ENCODE results near the gene MIER2. TPM values are rescaled to one million over a fixed set of nuclear protein-coding genes. Genes with fewer than 3 reads are reported as not detected.

The MIER2 gene
- polyA plus RNA-seq, 1 donor from 2014 or later = 16.0 TPM

GRCh38 chr19:281156-281853, 63.3 kb downstream of the MIER2 start:
- H3F3A ChIP-seq (ENCODE audit: insufficient read depth, low read length, poor library complexity, severe bottlenecking) = no peaks in the 10 kb centered on the region
- H4K20me1 ChIP-seq (ENCODE audit: insufficient read depth) = no peaks in the 10 kb centered on the region
- H3K4me3 ChIP-seq (ENCODE audit: low read length) = peak overlapping the region; percentile 13
- no peak overlapping the region for H3K27ac ChIP-seq (ENCODE audit: low read length)
- no peak overlapping the region for H2AFZ ChIP-seq (ENCODE audit: low read depth, low read length)
- TF ChIP-seq, protein P1, sequence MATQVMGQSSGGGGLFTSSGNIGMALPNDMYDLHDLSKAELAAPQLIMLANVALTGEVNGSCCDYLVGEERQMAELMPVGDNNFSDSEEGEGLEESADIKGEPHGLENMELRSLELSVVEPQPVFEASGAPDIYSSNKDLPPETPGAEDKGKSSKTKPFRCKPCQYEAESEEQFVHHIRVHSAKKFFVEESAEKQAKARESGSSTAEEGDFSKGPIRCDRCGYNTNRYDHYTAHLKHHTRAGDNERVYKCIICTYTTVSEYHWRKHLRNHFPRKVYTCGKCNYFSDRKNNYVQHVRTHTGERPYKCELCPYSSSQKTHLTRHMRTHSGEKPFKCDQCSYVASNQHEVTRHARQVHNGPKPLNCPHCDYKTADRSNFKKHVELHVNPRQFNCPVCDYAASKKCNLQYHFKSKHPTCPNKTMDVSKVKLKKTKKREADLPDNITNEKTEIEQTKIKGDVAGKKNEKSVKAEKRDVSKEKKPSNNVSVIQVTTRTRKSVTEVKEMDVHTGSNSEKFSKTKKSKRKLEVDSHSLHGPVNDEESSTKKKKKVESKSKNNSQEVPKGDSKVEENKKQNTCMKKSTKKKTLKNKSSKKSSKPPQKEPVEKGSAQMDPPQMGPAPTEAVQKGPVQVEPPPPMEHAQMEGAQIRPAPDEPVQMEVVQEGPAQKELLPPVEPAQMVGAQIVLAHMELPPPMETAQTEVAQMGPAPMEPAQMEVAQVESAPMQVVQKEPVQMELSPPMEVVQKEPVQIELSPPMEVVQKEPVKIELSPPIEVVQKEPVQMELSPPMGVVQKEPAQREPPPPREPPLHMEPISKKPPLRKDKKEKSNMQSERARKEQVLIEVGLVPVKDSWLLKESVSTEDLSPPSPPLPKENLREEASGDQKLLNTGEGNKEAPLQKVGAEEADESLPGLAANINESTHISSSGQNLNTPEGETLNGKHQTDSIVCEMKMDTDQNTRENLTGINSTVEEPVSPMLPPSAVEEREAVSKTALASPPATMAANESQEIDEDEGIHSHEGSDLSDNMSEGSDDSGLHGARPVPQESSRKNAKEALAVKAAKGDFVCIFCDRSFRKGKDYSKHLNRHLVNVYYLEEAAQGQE (IDR thresholded peaks at IDR 0.05; ENCODE audit: borderline replicate concordance) = no peak
- TF ChIP-seq, protein P2, sequence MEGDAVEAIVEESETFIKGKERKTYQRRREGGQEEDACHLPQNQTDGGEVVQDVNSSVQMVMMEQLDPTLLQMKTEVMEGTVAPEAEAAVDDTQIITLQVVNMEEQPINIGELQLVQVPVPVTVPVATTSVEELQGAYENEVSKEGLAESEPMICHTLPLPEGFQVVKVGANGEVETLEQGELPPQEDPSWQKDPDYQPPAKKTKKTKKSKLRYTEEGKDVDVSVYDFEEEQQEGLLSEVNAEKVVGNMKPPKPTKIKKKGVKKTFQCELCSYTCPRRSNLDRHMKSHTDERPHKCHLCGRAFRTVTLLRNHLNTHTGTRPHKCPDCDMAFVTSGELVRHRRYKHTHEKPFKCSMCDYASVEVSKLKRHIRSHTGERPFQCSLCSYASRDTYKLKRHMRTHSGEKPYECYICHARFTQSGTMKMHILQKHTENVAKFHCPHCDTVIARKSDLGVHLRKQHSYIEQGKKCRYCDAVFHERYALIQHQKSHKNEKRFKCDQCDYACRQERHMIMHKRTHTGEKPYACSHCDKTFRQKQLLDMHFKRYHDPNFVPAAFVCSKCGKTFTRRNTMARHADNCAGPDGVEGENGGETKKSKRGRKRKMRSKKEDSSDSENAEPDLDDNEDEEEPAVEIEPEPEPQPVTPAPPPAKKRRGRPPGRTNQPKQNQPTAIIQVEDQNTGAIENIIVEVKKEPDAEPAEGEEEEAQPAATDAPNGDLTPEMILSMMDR (IDR thresholded peaks at IDR 0.05; ENCODE audit: poor library complexity, severe bottlenecking) = no peak
- TF ChIP-seq RAD21 (conservative IDR thresholded peaks at IDR 0.05) (no peak), EZH2 (IDR thresholded peaks at IDR 0.05; ENCODE audit: borderline replicate concordance, insufficient read depth, low read length, poor library complexity, severe bottlenecking) (no peak), POLR2AphosphoS5 (IDR thresholded peaks at IDR 0.05) (no peak), TAF1 (IDR thresholded peaks at IDR 0.05; ENCODE audit: low read depth) (no peak), EP300 (conservative IDR thresholded peaks at IDR 0.05; ENCODE audit: poor library complexity, severe bottlenecking) (no peak), MXI1 (conservative IDR thresholded peaks at IDR 0.05; ENCODE audit: poor library complexity, severe bottlenecking) (no peak), SMC3 (conservative IDR thresholded peaks at IDR 0.05; ENCODE audit: poor library complexity) (no peak)
- no peaks in the 10 kb centered on the region for H3K9me2 ChIP-seq (ENCODE audit: insufficient read depth, low read length)
- H3K27me3 ChIP-seq (ENCODE audit: insufficient read depth, low read depth, low read length) = peaks cover 5% of the 10 kb centered on the region
- H3K36me3 ChIP-seq (ENCODE audit: insufficient read depth, low read length) = no peaks in the 10 kb centered on the region
- H3K9ac ChIP-seq (ENCODE audit: low read length) = no peak overlapping the region
- no peaks in the 10 kb centered on the region for H3K79me2 ChIP-seq (replicated peaks; ENCODE audit: insufficient read depth, low read length)
- no peak overlapping the region for H3K4me2 ChIP-seq (ENCODE audit: low read length)
- no peaks in the 10 kb centered on the region for H3K9me3 ChIP-seq (ENCODE audit: low read length)

DNA sequence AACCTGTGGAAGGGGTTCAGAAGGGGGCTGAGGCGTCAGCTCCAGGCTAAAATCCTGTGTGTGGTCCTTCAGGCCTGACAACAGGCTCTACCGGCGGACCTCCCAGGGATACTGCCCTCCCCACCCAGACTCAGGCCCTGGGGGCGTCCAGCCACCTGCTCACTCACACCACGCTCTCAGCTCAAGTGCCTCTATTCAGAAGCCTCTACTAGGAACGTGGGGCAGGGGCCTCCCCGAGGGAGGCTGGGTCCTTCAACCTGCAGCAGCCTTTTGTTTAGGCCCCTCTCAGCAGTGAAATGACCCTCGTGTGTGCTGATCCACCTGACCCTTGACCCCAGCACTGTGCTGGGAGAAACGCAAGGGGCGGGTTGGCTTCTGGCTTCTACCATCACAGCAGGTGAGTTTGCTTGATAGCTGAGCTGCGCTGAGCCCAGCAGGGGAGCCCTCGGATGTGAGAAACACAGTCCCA, 64.0 kb downstream of the MIER2 start:
- Histone ChIP-seq H3F3A (ENCODE audit: insufficient read depth, low read length, poor library complexity, severe bottlenecking) (no peaks in the 10 kb centered on the region), H3K27me3 (ENCODE audit: insufficient read depth, low read depth, low read length) (peaks cover 5% of the 10 kb centered on the region), H2AFZ (ENCODE audit: low read depth, low read length) (no peak overlapping the region), H3K4me3 (ENCODE audit: low read length) (peak overlapping the region; percentile 13), H3K9me3 (ENCODE audit: low read length) (no peaks in the 10 kb centered on the region), H3K9me2 (ENCODE audit: insufficient read depth, low read length) (no peaks in the 10 kb centered on the region), H3K9ac (ENCODE audit: low read length) (no peak overlapping the region), H3K4me2 (ENCODE audit: low read length) (no peak overlapping the region), H3K27ac (ENCODE audit: low read length) (no peak overlapping the region), H3K79me2 (replicated peaks; ENCODE audit: insufficient read depth, low read length) (no peaks in the 10 kb centered on the region), H4K20me1 (ENCODE audit: insufficient read depth) (no peaks in the 10 kb centered on the region), H3K36me3 (ENCODE audit: insufficient read depth, low read length) (no peaks in the 10 kb centered on the region)
- TF ChIP-seq, protein P1 (IDR thresholded peaks at IDR 0.05; ENCODE audit: borderline replicate concordance) = no peak
- TF ChIP-seq, protein P2 (IDR thresholded peaks at IDR 0.05; ENCODE audit: poor library complexity, severe bottlenecking) = peak; percentile 22
- TF ChIP-seq EZH2 (IDR thresholded peaks at IDR 0.05; ENCODE audit: borderline replicate concordance, insufficient read depth, low read length, poor library complexity, severe bottlenecking) (no peak), TAF1 (IDR thresholded peaks at IDR 0.05; ENCODE audit: low read depth) (no peak)

Measured in neural cell (in vitro differentiated cells).